Spleen (tissue), 11 donors: ENCODE data around the gene RAB1A. TPM values are rescaled to one million over a fixed set of nuclear protein-coding genes. Genes with fewer than 3 reads are reported as not detected.
A peak's percentile ranks its signal among the peaks of the same experiment; 100 is the strongest.
"Not testable (repeated sequence)": the region's sequence is repeated elsewhere in the genome, so short reads cannot be mapped to it uniquely, and the experiment has no call there.

Source experiments
- DNase-seq: peaks from one replicate; pipeline ENCODE4 v3.0.0-alpha.2; 2020
- H3K27ac ChIP-seq, 8 donors: fragments of 200-600 bp; sonication (generic) in 7 of 8; 1 replicate in 4 of 8; 2 replicates in 4 of 8; pipeline versions ENCODE4 v1.5.0 to v1.8.0; 2016 to 2021; ENCODE audit warnings: inconsistent platforms in 4 of 8, mild to moderate bottlenecking in 4 of 8, moderate library complexity in 1 of 8
- H3K27me3 ChIP-seq, 7 donors: fragments of 200-600 bp; sonication (generic) in 6 of 7; replicated peaks in 1 of 7; 1 replicate in 4 of 7; 2 replicates in 3 of 7; pipeline versions ENCODE4 v1.5.0 to v1.8.0; 2016 to 2021; ENCODE audit warnings: inconsistent platforms in 3 of 7, mild to moderate bottlenecking in 1 of 7
- H3K36me3 ChIP-seq, 6 donors: fragments of 200-600 bp; sonication (generic) in 5 of 6; 1 replicate in 4 of 6; 2 replicates in 2 of 6; pipeline versions ENCODE4 v1.5.0 to v1.8.0; 2016 to 2021; ENCODE audit warnings: inconsistent platforms in 2 of 6
- H3K4me1 ChIP-seq, 6 donors: fragments of 200-600 bp; sonication (generic) in 5 of 6; 1 replicate in 3 of 6; 2 replicates in 3 of 6; pipeline versions ENCODE4 v1.5.0 to v1.8.0; 2016 to 2021; ENCODE audit warnings: inconsistent platforms in 3 of 6
- H3K4me3 ChIP-seq, 8 donors: fragments of 200-600 bp; sonication (generic) in 7 of 8; 1 replicate in 4 of 8; 2 replicates in 4 of 8; pipeline versions ENCODE4 v1.5.0 to v1.8.0; 2016 to 2021; ENCODE audit warnings: inconsistent platforms in 4 of 8, mild to moderate bottlenecking in 4 of 8, moderate library complexity in 2 of 8
- H3K9me3 ChIP-seq, 8 donors: fragments of 200-600 bp; sonication (generic) in 7 of 8; 1 replicate in 4 of 8; 2 replicates in 4 of 8; pipeline versions ENCODE4 v1.5.0 to v1.8.0; 2016 to 2021; ENCODE audit warnings: inconsistent platforms in 4 of 8
- CTCF ChIP-seq, 11 experiments: fragments of 200-600 bp in 7 of 11; fragments of 450-650 bp in 4 of 11; sonication (generic) in 4 of 11; IDR thresholded peaks in 8 of 11; conservative IDR thresholded peaks in 3 of 11; 1 replicate in 7 of 11; 2 replicates in 4 of 11; pipeline versions ENCODE4 v1.4.0 to v1.8.0; 2016 to 2021; ENCODE audit warnings: antibody characterized with exemption in 11 of 11, inconsistent platforms in 4 of 11, mild to moderate bottlenecking in 1 of 11
- POLR2A ChIP-seq, 3 donors: fragments of 450-650 bp; IDR thresholded peaks; one replicate each; pipeline ENCODE4 v1.5.1; 2017; ENCODE audit warnings: antibody characterized with exemption in 3 of 3, mild to moderate bottlenecking in 1 of 3
- POLR2AphosphoS5 ChIP-seq, 3 donors: sonication (generic); formaldehyde crosslinking; IDR thresholded peaks; one replicate each; pipeline ENCODE4 v1.5.1; 2017; ENCODE audit warnings: antibody characterized with exemption in 3 of 3
- WGBS, 5 donors: extraction: QIAGEN DNeasy Blood & Tissue Kit in 3 of 5; methylation state at CpG; one replicate each; pipeline versions ENCODE4 v1.1.5 to v1.1.7; 2013 to 2018; 5-methylcytosine and 5-hydroxymethylcytosine counted together
- intact Hi-C: fragments of 100-400 bp; cut with DNase I; formaldehyde crosslinking; loops from one replicate; pipeline ENCODE4 v1.15.0; 2023; ENCODE audit warnings: low total_unique reads
- polyA plus RNA-seq, 3 donors: library from polyadenylated mRNA; stranded (reverse); fragments of 200-250 nt; gene quantifications; one replicate each; pipeline ENCODE4 v1.2.1, GENCODE V29; 2013
- total RNA-seq, 7 donors: library from RNA; depleted of rRNA in 3 of 7; stranded (reverse); fragments of >200 nt in 3 of 7; fragmentation: NEBNext Ultra II Directional in 4 of 7; extraction: Animal tissue kit (Norgen Biotek cat#: 25700) in 4 of 7; gene quantifications; one replicate each; pipeline versions ENCODE4 v1.1.0 to v1.2.1, GENCODE V29; 2016 to 2021
- donor health status: healthy with polysubstance abuse.
- donor health status: DM: no; HTN: no; CAD: no; lungs with moderate emphysema.
- donor health status: DM: no; HTN: no; CAD: no.
- donor health status: Bipolar disorder and iron deficiency.
- donor health status: healthy.
- donor health status: DM: no; HTN: no; CAD: no.
- donor health status: DM: yes; HTN: yes; CAD: no.

Gene RAB1A
- total and polyA plus RNA-seq, 10 donors, result 47.7 to 101 (median 88.2) TPM

GRCh38 chr2:65172994-65173790 lies 43.3 kb upstream of the RAB1A start:
- Histone ChIP-seq H3K9me3 (no peaks in the 10 kb centered on the region), H3K27ac (no peak overlapping the region), H3K4me3 (no peak overlapping the region), H3K4me1 (peaks cover 0 to 8% (median 2%) of the 10 kb centered on the region in 6 donors), H3K27me3 (no peaks in the 10 kb centered on the region), H3K36me3 (no peaks in the 10 kb centered on the region)
- WGBS, 5 donors, result 90 to 97% (median 92%) methylated on average over 12 of the region's 12 CpGs
- no peak for DNase-seq
- TF ChIP-seq POLR2A (IDR thresholded peaks at IDR 0.05), result no peak
- TF ChIP-seq CTCF (IDR thresholded peaks at IDR 0.05 in 8 of 11, conservative IDR thresholded peaks at IDR 0.05 in 3 of 11), result no peak
- intact Hi-C loops, result no loop called here

- DNase-seq, H3K4me3 ChIP-seq, H3K27ac ChIP-seq, H3K9me3 ChIP-seq, intact Hi-C loops, H3K27me3 ChIP-seq, H3K36me3 ChIP-seq: not testable (repeated sequence)
- peaks cover 0 to 12% (median 2%) of the 10 kb centered on the region in 6 donors for H3K4me1 ChIP-seq
- WGBS, 5 donors, result 85 to 93% (median 89%) methylated on average over 14 of the region's 14 CpGs
Observed at GRCh38 chr2:65170611-65171477, 40.9 kb upstream of the RAB1A start.

GRCh38 chr2:65169760-65170136 lies 39.8 kb upstream of the RAB1A start:
- TF ChIP-seq CTCF (IDR thresholded peaks at IDR 0.05 in 8 of 11, conservative IDR thresholded peaks at IDR 0.05 in 3 of 11) (no peak), POLR2A (IDR thresholded peaks at IDR 0.05) (no peak), POLR2AphosphoS5 (IDR thresholded peaks at IDR 0.05) (no peak)
- intact Hi-C loops, result loop anchor here (10.0 kb wide), 1 partner anchor 255 kb away; no protein-coding TSS in a partner anchor
- Histone ChIP-seq H3K27ac (no peak overlapping the region), H3K4me1 (peaks cover 0 to 23% (median 11%) of the 10 kb centered on the region in 6 donors), H3K9me3 (no peaks in the 10 kb centered on the region), H3K27me3 (no peaks in the 10 kb centered on the region), H3K36me3 (no peaks in the 10 kb centered on the region), H3K4me3 (no peak overlapping the region)
- no peak for DNase-seq
- 83 to 92% (median 86%) methylated on average over 4 of the region's 4 CpGs for WGBS, 5 donors

GRCh38 chr2:65165558-65165957 lies 35.7 kb upstream of the RAB1A start:
- TF ChIP-seq POLR2AphosphoS5 (IDR thresholded peaks at IDR 0.05), result no peak
- TF ChIP-seq CTCF (IDR thresholded peaks at IDR 0.05 in 8 of 11, conservative IDR thresholded peaks at IDR 0.05 in 3 of 11), result no peak
- no peak for TF ChIP-seq POLR2A (IDR thresholded peaks at IDR 0.05)
- WGBS, 5 donors, result 44 to 60% (median 54%) methylated on average over 7 of the region's 7 CpGs
- H3K36me3 ChIP-seq, result no peaks in the 10 kb centered on the region
- no peaks in the 10 kb centered on the region for H3K9me3 ChIP-seq
- H3K27me3 ChIP-seq, result no peaks in the 10 kb centered on the region
- no peak for DNase-seq
- peaks cover 0 to 43% (median 21%) of the 10 kb centered on the region in 6 donors for H3K4me1 ChIP-seq
- intact Hi-C loops, result loop anchor here (10.0 kb wide), 1 partner anchor 251 kb away; no protein-coding TSS in a partner anchor
- peak overlapping the region in 4 of 8 donors; percentile 4 to 60 (median 52) for H3K27ac ChIP-seq
- no peak overlapping the region for H3K4me3 ChIP-seq
